ENCODE results near the gene MYCBP2.
"Not testable (repeated sequence)": the region's sequence is repeated elsewhere in the genome, so short reads cannot be mapped to it uniquely, and the experiment has no call there.

The MYCBP2 gene

GRCh38 chr13:77309254-77309653 lies 17.6 kb downstream of the MYCBP2 start:
- in situ Hi-C loops (cut with HindIII; ENCODE audit: low pct_unique_long_range_greater_than_20kb, low sequenced_read_pairs) = no loop called here
- no peak for TF ChIP-seq JUND (IDR thresholded peaks at IDR 0.05; ENCODE audit: low read depth)
- no peak for DNase-seq (ENCODE audit: low read depth in 1 of 2, low spot score in 1 of 2)

- in situ Hi-C loops (cut with HindIII; ENCODE audit: low pct_unique_long_range_greater_than_20kb, low sequenced_read_pairs) = no loop called here
- DNase-seq (ENCODE audit: low read depth in 1 of 2, low spot score in 1 of 2) = no peak
- no peak for TF ChIP-seq JUND (IDR thresholded peaks at IDR 0.05; ENCODE audit: low read depth)
Observed at GRCh38 chr13:77306458-77306857, 20.4 kb downstream of the MYCBP2 start.

GRCh38 chr13:77305266-77305665 lies 21.6 kb downstream of the MYCBP2 start:
- TF ChIP-seq JUND (IDR thresholded peaks at IDR 0.05; ENCODE audit: low read depth) = no peak
- no peak for DNase-seq (ENCODE audit: low read depth in 1 of 2, low spot score in 1 of 2)
- in situ Hi-C loops (cut with HindIII; ENCODE audit: low pct_unique_long_range_greater_than_20kb, low sequenced_read_pairs) = no loop called here

GRCh38 chr13:77300176-77301037 lies 26.5 kb downstream of the MYCBP2 start:
- no peak for TF ChIP-seq JUND (IDR thresholded peaks at IDR 0.05; ENCODE audit: low read depth)
- in situ Hi-C loops (cut with HindIII; ENCODE audit: low pct_unique_long_range_greater_than_20kb, low sequenced_read_pairs) = no loop called here
- DNase-seq (ENCODE audit: low read depth in 1 of 2, low spot score in 1 of 2) = no peak

- DNase-seq (ENCODE audit: low read depth in 1 of 2, low spot score in 1 of 2) = no peak
- no peak for TF ChIP-seq JUND (IDR thresholded peaks at IDR 0.05; ENCODE audit: low read depth)
- in situ Hi-C loops (cut with HindIII; ENCODE audit: low pct_unique_long_range_greater_than_20kb, low sequenced_read_pairs) = no loop called here
Observed at GRCh38 chr13:77299587-77299986, 27.3 kb downstream of the MYCBP2 start.

DNA sequence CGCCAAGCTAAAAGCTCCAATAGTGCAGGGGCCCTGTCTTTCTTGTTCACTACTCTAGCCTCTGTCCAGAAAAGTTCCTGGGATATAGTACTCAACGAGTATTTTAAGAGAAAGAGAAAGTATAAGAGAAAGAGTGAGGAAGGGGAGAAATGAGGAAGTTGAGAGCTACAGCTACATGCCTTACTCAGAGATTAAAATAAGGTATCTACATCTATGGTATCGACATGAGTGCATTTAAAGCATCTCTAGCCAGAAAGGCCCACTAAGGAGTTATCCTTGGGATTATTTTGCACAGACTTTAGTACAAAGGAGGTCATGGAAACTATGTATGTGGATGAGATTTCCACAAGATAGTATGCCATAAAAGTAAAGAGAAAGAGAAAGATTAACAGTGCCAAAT lies 28.5 kb downstream of the MYCBP2 start:
- no peak for TF ChIP-seq JUND (IDR thresholded peaks at IDR 0.05; ENCODE audit: low read depth)
- no peak for DNase-seq (ENCODE audit: low read depth in 1 of 2, low spot score in 1 of 2)
- in situ Hi-C loops (cut with HindIII; ENCODE audit: low pct_unique_long_range_greater_than_20kb, low sequenced_read_pairs) = no loop called here

DNA sequence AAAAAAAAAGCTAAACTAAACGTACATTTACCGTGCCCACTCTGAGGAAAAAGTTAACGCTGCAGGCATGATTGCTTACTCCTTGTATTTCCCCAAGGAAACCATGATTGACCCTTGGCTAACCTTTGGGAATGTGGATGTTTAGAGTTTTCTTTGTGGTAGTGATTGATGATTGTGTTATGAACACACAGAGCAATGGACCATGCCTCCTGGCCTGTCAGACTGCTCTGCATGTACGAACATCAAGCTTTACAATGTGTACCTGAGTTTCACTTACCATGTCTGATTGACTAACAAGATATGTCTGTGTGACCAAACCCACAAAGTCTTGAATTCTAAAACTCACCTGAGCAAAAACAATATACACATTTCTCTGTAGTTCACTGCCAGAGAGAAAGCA lies 35.1 kb downstream of the MYCBP2 start:
- in situ Hi-C loops (cut with HindIII; ENCODE audit: low pct_unique_long_range_greater_than_20kb, low sequenced_read_pairs) = no loop called here
- TF ChIP-seq JUND (IDR thresholded peaks at IDR 0.05; ENCODE audit: low read depth) = no peak
- peak in 1 of 2 experiments; percentile 39 for DNase-seq (ENCODE audit: low read depth in 1 of 2, low spot score in 1 of 2)

DNA sequence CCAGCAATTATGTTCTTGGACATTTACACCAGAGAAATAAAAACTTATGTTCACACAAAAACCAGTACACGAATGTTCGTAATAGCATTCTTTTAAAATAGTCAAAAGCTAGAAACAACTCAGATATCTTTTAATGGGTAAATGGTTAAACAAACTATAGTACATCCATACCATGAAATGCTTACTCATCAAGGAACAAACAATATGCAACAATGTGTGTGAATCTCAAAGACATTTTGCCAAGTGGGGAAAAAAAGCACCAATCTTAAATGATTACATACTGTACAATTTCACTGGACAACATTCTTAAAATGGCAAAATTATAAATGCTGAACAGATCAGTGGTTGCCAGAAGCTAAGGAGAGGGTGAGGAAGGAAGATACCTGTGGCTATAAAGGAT lies 36.6 kb downstream of the MYCBP2 start:
- no peak for DNase-seq (ENCODE audit: low read depth in 1 of 2, low spot score in 1 of 2)
- TF ChIP-seq JUND (IDR thresholded peaks at IDR 0.05; ENCODE audit: low read depth) = no peak
- in situ Hi-C loops (cut with HindIII; ENCODE audit: low pct_unique_long_range_greater_than_20kb, low sequenced_read_pairs) = no loop called here

- in situ Hi-C loops (cut with HindIII; ENCODE audit: low pct_unique_long_range_greater_than_20kb, low sequenced_read_pairs) = no loop called here
- DNase-seq (ENCODE audit: low read depth in 1 of 2, low spot score in 1 of 2) = no peak
- no peak for TF ChIP-seq JUND (IDR thresholded peaks at IDR 0.05; ENCODE audit: low read depth)
Observed at GRCh38 chr13:77289851-77290250, 37.0 kb downstream of the MYCBP2 start.

GRCh38 chr13:77285632-77286031 lies 41.3 kb downstream of the MYCBP2 start:
- DNase-seq (ENCODE audit: low read depth in 1 of 2, low spot score in 1 of 2); in situ Hi-C loops (cut with HindIII; ENCODE audit: low pct_unique_long_range_greater_than_20kb, low sequenced_read_pairs): not testable (repeated sequence)

DNA sequence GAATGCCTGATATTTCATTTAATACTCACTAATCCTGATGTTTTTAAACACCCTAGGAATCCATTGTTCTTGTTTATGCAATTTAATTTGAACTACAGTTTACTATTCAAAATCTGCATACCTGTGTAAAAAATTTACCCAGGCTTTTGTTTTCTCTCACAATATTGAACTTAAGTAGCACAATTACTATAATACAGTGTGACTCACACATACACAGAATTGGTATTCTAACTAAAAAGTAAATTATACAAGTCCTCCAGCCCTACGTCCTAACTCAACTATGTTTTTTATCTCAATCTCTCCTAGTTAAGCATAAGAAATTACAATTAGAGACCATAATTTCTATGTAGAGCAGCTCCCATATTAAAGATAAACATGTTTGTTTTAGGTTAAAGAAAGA lies 41.8 kb downstream of the MYCBP2 start:
- in situ Hi-C loops (cut with HindIII; ENCODE audit: low pct_unique_long_range_greater_than_20kb, low sequenced_read_pairs) = no loop called here

GRCh38 chr13:77274126-77274525 lies 52.8 kb downstream of the MYCBP2 start:
- DNase-seq (ENCODE audit: low read depth in 1 of 2, low spot score in 1 of 2) = peak in 1 of 2 experiments; percentile 2
- in situ Hi-C loops (cut with HindIII; ENCODE audit: low pct_unique_long_range_greater_than_20kb, low sequenced_read_pairs) = no loop called here
- no peak for TF ChIP-seq JUND (IDR thresholded peaks at IDR 0.05; ENCODE audit: low read depth)

More for the DNA sequence above, 41.8 kb downstream of the MYCBP2 start:
- DNase-seq (ENCODE audit: low read depth in 1 of 2, low spot score in 1 of 2) = no peak
- no peak for TF ChIP-seq JUND (IDR thresholded peaks at IDR 0.05; ENCODE audit: low read depth)

DNA sequence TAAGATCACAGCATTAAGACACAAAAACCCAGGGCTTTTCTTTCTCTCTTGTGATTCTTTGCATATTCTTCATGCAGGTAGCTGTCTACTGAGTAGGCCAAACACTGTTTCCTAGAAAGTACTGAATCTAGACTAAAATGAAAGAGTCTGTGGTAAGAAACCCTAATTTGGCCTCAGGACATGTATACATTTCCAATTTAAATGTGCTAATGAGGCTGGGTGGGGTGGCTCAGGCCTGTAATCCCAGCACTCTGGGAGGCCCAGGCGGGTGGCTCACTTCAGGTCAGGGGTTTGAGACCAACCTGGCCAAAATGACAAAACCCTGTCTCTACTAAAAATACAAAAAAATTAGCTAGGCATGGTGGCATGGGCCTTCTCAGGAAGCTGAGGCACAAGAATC lies 57.8 kb downstream of the MYCBP2 start:
- no peak for DNase-seq (ENCODE audit: low read depth in 1 of 2, low spot score in 1 of 2)
- no peak for TF ChIP-seq JUND (IDR thresholded peaks at IDR 0.05; ENCODE audit: low read depth)
- in situ Hi-C loops (cut with HindIII; ENCODE audit: low pct_unique_long_range_greater_than_20kb, low sequenced_read_pairs) = no loop called here

DNA sequence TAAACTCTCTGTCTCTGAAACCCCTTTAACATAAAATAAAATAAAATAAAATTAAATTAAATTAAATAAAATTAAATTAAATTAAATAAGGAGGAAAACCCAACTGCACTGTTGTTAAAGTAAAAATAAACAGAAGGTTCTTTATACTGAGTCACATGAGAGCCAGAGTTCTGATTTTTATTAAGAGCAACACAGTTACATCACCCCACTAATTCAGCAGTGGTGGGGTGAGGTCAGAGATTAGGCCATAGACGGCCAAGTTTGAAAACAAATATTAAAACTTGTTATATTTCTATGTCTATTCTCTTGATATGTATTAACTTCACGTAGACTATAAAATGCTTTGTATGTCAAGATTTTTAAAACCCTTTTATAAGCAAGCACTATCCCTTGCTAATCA lies 59.5 kb downstream of the MYCBP2 start:
- TF ChIP-seq JUND (IDR thresholded peaks at IDR 0.05; ENCODE audit: low read depth) = no peak
- in situ Hi-C loops (cut with HindIII; ENCODE audit: low pct_unique_long_range_greater_than_20kb, low sequenced_read_pairs) = no loop called here
- no peak for DNase-seq (ENCODE audit: low read depth in 1 of 2, low spot score in 1 of 2)
